GM18951 (cell line): ENCODE results near the gene ZNF57.
"Not testable (repeated sequence)": the region's sequence is repeated elsewhere in the genome, so short reads cannot be mapped to it uniquely, and the experiment has no call there.

Experiments
- POLR2A ChIP-seq: IDR thresholded peaks from 4 replicates; pipeline ENCODE4 v1.6.1; 2011; ENCODE audit warnings: mild to moderate bottlenecking; ENCODE audit not compliant: insufficient read length, insufficient read depth; ENCODE audit errors: extremely low read depth
- in situ Hi-C: fragments of 300-500 bp; cut with MboI; formaldehyde crosslinking; loops from one replicate; pipeline ENCODE4 v1.12.0; 2022; ENCODE audit warnings: low sequenced_read_pairs, mixed read lengths, inconsistent platforms; ENCODE audit not compliant: unreplicated experiment

Gene ZNF57

DNA sequence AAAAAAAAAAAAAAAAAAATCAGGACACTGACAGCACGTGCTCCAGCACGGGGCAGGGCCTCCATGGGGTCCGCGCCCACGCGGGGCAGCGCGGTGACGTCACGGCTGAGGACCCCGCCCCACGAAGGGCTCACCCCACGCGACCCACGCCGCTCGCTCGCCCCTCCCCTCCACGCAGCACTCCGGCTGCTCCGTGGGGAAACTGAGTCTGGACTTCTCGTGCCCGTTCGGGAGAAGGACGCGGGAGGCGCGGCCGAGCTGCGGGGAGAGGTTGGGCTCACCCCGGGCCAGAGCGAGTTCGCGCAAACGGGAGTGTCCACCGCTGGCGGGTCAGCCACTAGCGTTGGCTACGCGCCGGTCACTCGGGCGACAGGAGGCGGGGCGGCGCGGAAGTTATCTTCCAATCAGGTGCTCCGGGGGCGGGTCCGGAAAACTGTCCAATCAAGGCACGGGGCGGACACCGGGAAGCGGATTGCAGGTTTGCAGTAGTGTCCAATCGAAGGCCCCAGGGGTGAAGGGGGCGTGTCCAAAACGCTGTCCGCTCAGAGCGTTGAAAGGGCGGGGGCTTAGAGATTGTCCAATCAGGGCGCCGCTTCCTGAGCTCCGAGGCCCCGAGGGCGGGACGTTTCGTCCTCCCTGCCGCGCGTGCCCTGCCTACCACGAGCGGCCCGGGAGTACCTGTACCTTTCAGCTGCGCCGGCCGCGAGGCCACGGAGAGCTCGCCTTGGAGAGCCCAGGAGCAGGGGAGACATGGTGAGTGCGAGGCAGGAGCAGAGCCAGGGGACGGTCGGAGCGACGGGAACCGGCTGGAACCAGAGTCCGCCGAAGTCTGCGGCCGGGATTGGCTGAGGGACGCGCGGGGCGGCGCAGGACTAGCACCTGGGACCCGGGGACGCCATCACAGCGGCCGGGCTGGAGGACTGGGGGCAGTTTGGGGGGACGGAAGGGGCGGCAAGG, at the start of gene ZNF57:
Gene ZNF57 (plus strand): TSS at position 633 of the 957 bp plus-strand sequence. CDS start 118 bp downstream, at position 751.
- peak; percentile 65 for TF ChIP-seq POLR2A
- in situ Hi-C loops = no loop called here

DNA sequence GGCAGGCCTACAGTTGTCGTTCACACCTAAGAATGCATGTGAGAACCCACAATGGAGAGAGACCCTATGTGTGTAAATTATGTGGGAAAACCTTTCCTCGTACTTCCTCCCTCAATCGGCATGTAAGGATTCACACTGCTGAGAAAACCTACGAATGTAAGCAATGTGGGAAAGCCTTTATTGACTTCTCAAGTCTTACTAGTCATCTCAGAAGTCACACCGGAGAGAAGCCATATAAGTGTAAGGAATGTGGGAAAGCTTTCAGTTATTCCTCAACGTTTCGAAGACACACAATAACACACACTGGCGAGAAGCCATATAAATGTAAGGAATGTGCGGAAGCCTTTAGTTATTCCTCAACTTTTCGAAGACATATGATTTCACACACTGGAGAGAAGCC, 48.1 kb upstream of the ZNF57 start:
- no peak for TF ChIP-seq POLR2A
- in situ Hi-C loops = no loop called here

DNA sequence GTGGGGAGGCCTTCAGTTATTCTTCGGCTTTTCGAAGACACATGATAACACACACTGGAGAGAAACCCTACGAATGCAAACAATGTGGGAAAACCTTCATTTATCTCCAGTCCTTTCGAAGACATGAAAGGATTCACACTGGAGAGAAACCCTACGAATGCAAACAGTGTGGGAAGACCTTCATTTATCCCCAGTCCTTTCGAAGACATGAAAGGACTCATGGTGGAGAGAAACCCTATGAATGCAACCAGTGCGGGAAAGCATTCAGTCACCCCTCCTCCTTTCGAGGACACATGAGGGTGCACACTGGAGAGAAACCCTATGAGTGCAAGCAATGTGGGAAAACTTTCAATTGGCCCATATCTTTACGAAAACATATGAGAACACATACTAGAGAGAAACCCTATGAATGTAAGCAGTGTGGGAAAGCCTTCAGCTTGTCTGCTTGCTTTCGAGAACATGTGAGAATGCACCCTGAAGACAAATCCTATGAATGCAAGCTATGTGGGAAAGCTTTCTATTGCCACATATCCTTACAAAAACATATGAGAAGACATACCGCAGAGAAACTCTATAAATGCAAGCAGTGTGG, 47.6 kb upstream of the ZNF57 start:
- TF ChIP-seq POLR2A = no peak
- in situ Hi-C loops = no loop called here

DNA sequence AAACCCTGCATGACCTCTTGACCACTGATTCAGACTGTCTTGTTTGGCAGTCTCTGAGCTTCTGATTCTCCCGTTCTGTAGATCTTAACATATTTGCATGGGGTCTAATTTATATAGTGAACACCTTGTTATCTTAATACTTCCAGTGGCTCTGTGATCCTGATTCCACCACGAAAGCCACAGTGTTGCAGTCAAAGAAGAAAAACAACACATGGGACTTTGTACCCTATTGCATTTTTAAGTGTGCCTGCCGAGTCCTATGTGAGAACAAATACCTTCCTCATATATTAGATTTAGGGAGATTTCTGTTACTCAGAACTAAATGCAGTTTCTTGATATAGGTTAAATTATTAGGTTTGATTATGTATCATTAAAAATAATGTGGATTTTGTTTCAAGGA, 45.9 kb upstream of the ZNF57 start:
- TF ChIP-seq POLR2A = no peak
- in situ Hi-C loops = no loop called here

DNA sequence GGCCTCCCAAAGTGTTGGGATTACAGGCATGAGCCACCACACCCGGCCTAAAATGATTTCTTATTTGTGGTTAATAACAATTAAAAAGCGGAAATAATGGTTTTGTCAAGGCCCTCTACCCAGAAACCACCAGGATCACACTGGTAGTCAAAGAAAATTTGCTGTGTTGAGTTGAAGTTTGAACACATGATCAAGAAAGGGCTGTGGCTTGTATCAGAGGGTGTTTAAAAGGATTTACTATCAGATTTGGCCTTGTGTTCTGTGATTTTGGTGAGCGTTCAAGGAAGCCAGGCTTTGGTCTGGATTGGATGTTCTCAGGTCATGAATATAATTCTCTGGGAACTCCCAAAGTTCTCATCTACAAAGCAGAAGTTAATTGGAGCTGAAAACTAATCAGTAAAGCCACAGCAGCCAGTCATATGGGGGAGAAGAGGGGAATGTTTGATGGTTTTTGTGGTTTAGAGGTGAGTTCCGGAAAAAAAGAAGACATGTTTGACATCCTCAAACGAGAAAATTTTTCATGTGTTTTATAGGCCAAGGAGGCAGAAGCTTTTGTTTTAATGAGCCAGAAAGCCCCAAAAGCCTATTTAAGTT, 44.2 kb upstream of the ZNF57 start:
- no peak for TF ChIP-seq POLR2A
- in situ Hi-C loops = no loop called here

DNA sequence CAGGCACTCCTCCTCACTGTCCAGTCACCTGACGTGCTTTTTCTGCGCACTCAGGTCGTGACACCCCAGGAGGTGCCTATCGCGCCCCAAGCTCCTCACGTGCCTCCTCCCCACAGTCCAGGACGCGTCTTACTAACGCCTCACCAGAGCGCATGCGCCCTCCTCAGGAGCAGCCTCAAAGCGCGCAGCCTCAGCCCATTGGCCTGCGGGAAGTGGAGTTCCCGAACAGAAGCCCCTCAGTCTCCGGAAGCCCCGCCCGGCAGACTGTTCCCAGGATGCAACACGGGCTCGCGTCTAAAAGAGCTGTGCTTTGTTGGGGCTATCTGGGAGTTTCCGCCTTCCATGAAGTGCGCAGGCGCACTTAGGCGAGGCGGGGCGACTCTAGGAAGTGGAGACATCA, 41.9 kb upstream of the ZNF57 start:
- in situ Hi-C loops = no loop called here
- TF ChIP-seq POLR2A = no peak

DNA sequence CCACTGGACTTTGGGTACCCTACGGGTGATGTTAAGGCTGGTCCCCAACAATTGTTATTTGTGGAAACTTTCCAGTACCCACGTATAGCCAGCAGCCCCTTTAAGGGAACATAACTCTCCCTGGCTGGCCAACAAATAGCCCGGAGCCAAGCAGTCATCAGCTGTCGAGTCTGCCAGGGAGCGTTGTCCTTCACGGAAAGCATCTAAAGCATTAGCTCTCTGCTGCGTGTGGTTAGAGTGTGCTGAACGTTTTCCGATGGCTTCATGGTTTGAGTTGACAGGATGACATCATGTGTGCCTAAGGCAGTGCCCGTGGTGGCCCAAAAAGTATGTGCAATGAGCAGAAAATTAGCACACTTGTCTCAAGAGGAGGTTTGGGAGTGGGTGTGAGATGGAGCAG, 36.9 kb upstream of the ZNF57 start:
- TF ChIP-seq POLR2A = no peak
- in situ Hi-C loops = no loop called here

DNA sequence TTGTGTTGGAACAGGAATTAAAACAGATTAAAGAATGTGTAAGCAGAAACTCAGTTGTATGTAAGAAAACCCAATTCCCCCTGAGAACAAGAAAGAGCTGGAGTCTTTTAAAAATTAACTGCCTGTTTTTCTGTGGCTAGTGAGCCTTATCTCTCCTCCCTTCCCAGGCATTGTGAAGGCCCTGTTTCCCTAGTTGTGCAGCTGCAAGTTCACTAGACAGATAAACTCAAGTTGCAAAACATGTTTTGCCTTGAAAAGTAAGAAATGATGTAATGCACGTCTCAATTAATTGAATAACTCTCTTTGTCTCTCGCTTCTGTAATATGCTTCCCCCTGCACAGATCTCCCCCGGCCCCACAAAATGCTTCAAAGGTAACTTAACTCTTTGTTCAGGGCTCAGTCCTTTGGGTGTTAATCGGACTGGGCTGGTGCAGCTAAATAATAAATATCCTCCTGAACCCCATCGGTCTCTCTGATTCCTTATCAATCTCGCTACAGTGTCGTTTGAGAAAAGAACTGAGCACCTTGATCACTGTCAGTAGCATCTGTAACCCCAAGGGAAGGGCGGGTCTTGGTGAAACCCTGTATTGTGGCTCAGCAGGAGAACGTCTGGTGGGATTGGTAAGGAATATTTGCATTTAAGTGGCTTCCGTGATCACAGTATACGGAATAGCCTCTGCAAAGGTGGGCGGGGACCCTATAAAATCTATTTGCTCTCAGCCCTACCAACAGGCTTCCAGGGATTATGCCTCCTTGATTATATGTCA, 35.2 kb upstream of the ZNF57 start:
- TF ChIP-seq POLR2A = no peak
- in situ Hi-C loops = no loop called here

DNA sequence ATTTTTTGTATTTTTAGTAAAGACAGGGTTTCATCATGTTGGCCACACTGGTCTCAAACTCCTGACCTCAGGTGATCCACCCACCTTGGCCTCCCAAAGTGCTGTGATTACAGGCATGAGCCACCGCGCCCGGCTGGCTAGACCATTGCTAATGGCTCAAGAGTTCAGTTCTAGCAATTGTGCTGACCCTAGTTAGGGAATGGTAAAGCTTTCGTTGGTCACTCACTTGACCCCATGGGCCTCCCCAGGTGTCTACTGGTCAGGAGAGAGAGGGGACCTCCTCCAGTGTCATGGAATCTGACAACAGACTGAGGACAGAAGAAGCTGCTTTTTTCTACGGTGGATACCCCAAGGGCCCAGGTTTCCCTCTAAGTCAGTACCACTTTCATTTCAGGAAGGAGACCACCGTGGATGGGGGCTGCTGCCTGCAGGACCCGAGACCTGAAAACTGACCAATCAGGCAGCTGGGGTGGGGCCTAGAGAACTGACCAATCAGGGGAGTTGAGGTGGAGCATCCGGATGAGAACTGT, 34.2 kb upstream of the ZNF57 start:
- no peak for TF ChIP-seq POLR2A
- in situ Hi-C loops = no loop called here

DNA sequence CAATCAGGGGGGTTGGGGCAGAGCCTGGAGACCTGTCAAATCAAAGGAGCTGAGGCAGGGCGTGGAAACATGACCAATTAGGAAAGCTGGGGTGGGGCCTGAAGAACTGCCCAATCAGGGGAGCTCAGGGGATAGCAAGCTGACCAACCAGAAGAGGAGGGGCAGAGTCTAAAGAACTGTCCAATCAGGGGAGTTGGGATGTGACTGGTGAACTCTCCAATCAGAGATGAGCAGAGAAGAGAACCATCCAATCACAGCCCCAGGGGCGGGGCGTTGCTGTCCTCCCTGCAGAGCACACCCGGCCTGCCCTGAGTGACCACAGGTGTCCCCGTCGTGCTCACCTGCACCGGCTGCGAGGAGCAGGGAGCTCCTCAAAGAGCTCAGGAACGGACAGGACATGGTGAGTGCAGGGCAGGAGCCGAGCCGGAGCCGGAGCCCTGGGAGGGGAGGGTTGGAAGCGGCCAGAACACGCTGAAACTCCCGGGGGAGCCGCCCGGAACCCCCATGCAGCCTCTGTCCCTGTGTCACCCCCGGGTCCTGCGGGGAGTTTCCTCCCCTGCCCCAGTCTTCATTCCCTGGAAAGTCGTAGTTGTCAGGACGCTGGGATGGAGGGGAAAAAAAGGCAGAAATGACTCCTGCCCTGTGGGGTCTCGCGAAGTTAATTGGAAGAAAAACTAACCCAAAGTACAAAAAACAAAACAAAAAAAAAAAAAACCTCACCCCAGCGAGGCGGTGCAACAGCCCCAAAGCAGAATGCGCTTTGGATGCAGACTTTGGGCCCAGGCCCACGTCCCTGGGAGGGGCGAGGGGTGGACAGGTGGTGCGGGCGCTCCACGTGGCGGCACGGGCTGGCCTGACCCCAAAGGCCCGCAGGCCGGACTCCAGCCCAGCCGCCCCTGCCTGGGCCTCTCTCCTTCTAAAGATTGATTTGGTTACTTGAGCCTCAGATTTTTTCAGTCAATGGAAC, 33.4 kb upstream of the ZNF57 start, which contains the start of gene ZNF556:
Gene ZNF556 (plus strand): TSS at position 311 of the 967 bp plus-strand sequence. CDS start 87 bp downstream, at position 398.
- TF ChIP-seq POLR2A = no peak
- in situ Hi-C loops = no loop called here

DNA sequence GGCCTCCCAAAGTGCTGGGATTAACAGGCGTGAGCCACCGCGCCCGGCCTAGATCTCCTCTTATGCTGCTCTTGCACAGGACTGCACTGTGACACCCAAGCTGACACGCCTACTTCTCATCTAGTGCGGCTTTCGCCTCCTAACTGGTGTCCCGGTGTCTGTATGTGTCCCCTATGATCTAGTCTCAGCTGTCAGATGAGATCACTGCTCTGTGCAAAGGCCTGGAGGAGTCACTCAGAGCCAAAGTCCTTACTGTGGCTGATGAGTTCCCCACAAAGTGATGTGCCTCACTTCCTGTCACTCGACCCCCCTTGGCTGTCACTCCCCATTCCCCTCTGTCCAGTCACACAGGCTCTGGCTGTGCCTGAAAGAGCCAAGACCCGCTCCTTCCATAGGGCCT, 31.1 kb upstream of the ZNF57 start:
- in situ Hi-C loops = no loop called here
- TF ChIP-seq POLR2A = no peak

DNA sequence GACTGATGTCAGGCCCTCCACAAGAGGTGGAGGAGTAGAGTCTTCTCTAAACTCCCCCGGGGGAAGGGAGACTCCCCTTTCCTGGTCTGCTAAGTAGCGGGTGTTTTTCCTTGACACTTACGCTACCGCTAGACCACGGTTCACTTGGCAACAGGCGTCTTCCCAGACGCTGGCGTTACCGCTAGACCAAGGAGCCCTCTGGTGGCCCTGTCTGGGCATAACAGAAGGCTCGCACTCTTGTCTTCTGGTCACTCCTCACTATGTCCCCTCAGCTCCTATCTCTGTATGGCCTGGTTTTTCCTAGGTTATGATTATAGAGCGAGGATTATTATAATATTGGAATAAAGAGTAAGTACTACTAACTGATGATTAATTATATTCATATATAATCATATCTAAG, 28.6 kb upstream of the ZNF57 start:
- in situ Hi-C loops = not testable (repeated sequence)
